HT-29 (cell line): ENCODE results near the gene CNMD. TPM values are rescaled to one million over a fixed set of nuclear protein-coding genes. Genes with fewer than 3 reads are reported as not detected.
"Not testable (repeated sequence)": the region's sequence is repeated elsewhere in the genome, so short reads cannot be mapped to it uniquely, and the experiment has no call there.

Source experiments
- DNase-seq: peaks from one replicate; pipeline ENCODE4 v3.0.0-alpha.2; 2015; ENCODE audit warnings: low spot score
- total RNA-seq: library from RNA; depleted of rRNA; stranded (reverse); fragments of >200 nt; shearing (Covaris generic); gene quantifications from 2 replicates; pipeline ENCODE4 v1.2.3, GENCODE V29; 2014

The CNMD gene
- total RNA-seq, 1 experiment from 2014 or later, result not detected

- DNase-seq, result no peak
Observed at GRCh38 chr13:52744842-52745375, 5.3 kb upstream of the CNMD start.

DNA sequence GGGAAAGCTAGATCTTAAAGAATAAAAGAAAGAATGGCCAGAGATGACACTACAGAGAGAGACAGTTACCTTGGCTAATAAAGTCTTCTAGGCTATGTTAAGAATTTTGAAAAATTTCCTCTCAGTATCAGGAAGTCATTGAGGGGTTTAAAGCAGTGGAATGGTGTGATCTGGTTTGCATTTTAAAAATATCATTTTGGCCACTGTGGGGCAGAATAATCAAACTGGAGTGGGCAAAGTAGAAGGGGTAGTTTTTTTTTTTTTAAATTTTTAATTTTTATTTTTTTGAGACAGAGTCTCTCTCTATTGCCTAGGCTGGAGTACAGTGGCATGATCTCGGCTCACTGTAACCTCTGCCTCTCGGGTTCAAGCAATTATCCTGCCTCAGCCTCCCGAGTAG is 4.4 kb upstream of the CNMD start:
- no peak for DNase-seq

DNA sequence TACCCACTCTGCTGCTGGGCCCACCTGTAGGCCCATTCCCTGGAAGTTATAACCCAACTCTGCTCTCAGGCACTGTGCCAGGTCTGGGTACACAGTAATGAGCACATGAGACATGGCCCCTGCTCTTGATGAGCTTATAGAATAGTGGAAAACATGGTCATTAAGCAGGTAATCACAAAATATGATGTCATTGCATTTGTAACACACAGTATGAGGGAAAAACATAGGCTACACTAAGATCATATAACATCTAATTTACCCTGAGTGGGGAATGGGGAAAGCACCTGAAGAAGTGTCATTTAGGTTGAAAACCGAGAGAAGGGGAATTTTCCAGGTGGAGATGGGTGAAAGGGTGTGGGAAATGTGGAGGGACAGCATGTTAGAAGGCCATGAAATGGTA is 3.9 kb upstream of the CNMD start:
- DNase-seq, result no peak

GRCh38 chr13:52738719-52739467 is 727 bp downstream of the CNMD start:
- DNase-seq, result no peak

DNA sequence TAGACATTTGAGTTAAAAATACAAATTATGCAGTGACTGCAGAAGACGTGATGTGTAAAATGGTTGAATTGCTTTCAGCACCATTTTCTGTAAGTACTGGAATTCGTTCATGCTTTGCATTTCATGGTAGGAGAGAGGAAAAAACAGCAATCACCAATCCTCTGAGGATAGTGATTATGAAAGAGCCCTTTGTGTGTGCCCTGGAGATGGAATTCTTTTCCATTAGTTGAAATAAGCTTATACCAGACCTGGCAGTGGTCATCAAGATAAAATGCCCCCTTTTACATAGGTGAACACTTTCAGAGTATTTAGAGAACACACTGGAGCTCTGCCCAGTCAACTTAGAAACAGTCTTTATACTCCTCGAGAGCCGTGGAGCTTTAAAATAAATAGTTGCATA is 1.7 kb downstream of the CNMD start:
- no peak for DNase-seq

DNA sequence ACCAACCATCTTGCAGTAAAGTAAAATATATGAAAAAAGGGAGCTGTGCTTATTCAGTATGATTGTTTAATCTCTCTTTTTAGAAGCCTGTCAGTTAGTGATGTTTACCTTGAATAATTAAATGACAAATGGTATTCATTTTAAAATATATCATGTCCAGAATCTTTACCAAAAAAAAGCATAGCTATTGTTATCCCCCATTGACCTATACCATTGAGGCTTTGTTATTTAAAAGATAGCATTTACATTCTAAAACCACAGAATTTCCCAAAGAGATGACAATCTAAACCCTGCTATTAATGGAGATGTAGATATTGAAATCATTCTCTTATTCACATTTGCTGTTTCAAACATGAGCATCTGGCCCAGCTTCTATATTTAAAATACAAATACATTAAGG is 2.2 kb downstream of the CNMD start:
- no peak for DNase-seq

DNA sequence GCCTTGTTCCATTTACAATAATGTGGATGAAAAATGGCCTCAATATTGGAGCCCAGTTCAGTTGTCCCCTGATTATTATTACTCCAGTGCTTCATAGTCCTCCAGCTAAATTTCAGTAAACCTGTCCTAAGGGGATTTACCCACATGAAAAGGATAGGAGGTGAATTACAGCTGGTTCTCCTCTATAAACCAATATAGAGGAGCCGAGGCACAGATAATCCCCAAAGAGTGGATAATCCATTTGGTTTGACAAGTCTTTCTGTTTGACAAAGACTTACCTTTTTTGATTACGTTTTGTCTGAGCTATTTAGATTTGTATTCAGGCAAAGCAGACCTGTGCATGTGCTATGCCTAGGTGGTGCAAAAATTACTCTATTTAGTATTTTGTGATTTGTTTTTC is 2.7 kb downstream of the CNMD start:
- no peak for DNase-seq

DNA sequence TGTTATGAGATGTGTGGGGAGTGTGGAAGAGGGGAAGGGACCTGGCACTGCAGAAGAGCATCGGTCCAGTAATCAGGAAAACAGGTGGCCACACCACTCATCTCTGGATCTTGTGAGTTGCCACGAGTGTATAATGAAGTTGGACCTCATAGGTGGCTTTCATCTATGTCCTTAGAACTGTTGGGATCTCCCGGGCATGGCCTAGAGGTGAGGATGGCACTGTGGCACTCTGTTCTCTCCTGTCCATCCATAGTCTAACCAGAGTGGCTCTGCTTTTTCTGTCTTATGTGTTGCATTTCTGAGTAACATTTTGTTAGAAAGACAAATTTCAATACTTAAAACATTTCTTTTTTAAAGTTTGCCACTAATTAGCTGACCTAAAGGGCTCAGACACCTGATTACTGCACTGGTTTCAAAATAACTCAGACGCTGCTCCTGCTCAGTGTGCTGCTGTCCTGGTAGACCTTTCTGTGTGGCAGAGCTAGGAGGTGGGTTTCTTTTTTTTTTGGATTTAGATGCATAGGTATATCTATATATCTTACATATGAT is 5.5 kb downstream of the CNMD start:
- no peak for DNase-seq

DNA sequence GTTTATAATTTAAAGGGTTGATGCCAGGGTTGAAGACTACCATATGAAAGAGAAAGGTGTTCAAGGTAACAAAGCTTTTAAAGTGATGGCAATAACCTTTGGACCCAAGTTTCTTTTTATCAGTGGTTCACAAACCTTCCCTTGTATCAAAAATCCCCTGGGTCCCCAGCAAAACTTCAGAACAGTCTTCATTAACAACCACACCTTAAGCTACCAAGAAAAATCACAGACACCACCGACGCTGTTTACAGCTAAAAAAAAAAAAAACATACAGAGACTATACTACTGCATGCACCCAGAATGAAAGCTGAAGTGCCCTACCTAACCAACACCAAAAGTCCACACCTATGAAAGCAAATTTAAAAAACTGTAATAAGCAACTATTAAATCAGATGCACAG is 13.4 kb downstream of the CNMD start:
- no peak for DNase-seq

DNA sequence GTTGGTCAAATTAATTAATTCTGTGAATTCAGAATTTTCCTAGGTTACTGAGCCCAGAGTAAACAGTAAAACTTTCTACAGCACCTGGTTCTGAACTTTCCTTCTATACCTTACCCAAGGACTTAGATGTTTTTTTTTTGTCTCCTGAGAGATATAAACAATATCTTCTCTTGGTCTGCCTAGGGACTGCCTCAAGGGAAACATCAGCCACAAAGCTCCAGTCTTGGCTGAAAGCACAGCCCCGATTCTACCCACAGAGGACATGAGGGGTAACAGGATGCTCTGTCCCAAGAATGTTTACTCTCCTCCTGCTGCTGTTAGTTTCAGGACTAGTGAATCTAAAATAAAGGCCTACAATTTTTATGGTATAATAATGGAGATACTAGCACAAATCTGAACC is 14.3 kb downstream of the CNMD start:
- DNase-seq, result no peak

DNA sequence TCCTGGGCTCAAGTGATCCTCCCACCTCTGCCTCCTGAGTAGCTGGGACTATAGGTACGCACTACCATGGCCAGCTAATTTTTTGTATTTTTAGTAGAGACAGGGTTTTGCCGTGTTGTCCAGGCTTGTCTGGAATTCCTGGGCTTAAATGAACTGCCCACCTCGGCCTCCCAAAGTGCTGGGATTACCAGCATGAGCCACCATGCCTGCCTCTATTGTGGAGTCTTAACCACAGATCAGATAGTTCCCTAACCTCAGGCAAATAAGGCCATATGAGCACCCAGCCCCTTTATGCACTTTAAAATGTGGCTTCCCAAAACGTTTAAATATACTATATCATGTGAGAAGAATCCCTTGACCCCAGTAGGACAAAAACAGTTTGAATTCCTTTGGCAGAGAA is 16.4 kb downstream of the CNMD start:
- no peak for DNase-seq

- DNase-seq, result not testable (repeated sequence)
Observed at GRCh38 chr13:52721356-52721755, 18.3 kb downstream of the CNMD start.

DNA sequence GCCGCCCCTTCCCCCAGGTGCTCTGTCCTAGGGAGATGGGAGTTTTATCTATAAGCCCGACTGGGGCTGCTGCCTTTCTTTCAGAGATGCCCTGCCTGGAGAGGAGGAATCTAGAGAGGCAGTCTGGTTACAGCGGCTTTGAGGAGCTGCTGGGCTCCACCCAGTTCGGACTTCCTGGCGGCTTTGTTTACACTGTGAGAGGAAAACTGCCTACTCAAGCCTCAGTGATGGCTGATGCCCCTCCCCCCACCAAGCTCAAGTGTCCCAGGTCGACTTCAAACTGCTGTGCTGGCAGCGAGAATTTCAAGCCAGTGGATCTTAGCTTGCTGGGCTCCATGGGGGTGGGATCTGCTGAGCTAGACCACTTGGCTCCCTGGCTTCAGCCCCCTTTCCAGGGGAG is 18.7 kb downstream of the CNMD start:
- DNase-seq, result peak; percentile 66

- no peak for DNase-seq
Observed at GRCh38 chr13:52713894-52714293, 25.7 kb downstream of the CNMD start.

DNA sequence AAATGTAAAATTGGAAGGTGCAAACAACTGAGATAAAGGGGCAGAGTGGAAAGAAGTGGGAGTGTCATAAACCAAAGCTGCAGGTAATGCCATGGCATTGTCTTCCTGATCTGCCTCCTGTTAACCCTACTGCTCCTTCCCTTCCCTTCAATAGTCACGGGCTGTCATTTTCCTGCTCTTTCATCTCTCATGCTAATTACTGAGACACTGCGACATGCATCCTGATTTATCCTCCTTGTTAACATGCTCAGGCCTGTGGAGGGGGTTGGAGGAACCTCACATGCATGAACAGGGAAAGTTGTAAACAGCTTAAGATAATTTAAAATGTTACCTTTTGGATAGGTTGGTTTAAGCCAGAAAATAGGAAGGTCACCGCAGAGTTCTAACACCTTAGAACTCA is 27.2 kb downstream of the CNMD start:
- no peak for DNase-seq

- DNase-seq, result no peak
Observed at GRCh38 chr13:52711286-52711685, 28.3 kb downstream of the CNMD start.

- DNase-seq, result not testable (repeated sequence)
Observed at GRCh38 chr13:52708266-52708665, 31.4 kb downstream of the CNMD start.

DNA sequence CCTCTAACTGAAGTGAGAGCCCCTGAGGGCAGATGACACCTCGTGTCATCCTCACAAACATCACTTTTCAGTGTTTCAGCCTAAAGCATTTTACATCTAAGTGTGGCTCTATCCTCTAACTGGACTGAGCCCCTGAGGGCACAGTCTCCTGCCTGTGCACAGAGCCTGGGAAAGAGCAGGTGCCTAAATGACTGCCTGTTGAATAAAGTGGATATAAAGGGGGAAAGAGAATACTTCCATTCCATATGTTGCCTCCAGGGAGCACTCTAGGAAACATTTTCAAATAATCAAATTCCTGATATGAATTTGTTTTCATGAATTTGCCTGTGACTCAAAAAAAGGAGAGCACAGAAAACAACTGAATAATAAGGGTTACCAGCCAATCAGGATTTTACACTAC is 32.2 kb downstream of the CNMD start:
- peak; percentile 24 for DNase-seq

GRCh38 chr13:52706081-52706480 is 33.5 kb downstream of the CNMD start:
- DNase-seq, result no peak

GRCh38 chr13:52703482-52703881 is 36.1 kb downstream of the CNMD start:
- DNase-seq, result no peak

- no peak for DNase-seq
Observed at GRCh38 chr13:52701728-52702465, 37.7 kb downstream of the CNMD start.

GRCh38 chr13:52696566-52696965 is 43.1 kb downstream of the CNMD start:
- no peak for DNase-seq

DNA sequence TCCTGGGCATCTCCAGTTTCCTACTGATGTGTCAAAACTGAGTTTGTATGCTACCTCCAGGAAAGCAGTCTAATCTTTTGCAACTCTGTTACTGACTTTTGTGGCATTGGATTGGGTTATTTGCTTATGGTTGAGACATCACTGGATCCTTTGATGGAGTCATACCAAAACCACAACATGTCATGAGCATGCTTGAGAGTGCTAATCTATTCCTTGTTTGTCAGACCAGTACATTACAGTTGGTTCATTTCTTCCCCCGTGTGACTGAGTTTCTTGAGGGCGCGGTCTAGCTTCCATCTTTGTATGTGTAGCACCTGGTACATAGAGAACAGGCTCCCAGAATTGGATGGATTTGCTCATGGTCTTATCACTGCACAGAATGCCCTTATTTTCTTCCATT is 43.8 kb downstream of the CNMD start:
- no peak for DNase-seq
